K562 (cell line): ENCODE measurements around the gene SIRPA. TPM values are rescaled to one million over a fixed set of nuclear protein-coding genes. Genes with fewer than 3 reads are reported as not detected.

ENCODE experiments used
- ATAC-seq: fragments of 200-7000 bp; cut with Tn5 transposase; 3 replicates; pipeline ENCODE4 v1.9.1; 2020; ENCODE audit warnings: moderate library complexity
- BruUV-seq: library from RNA; stranded (reverse); fragments of 400-500 nt; replicated peaks from 2 replicates; lab custom pipeline; 2021; lab: Mats Ljungman, UMichigan
- CTCF ChIA-PET: fragments of 300-600 bp; formaldehyde crosslinking; extraction: SDS; loops from one replicate; lab custom pipeline; 2021; ENCODE audit warnings: low intra/inter-chr PET ratio; lab: Yijun Ruan, JAX
- POLR2A ChIA-PET: fragments of 300-600, 350-650 bp; sonication (Branson Sonifier 250); formaldehyde crosslinking; extraction: SDS; loops from one replicate; lab custom pipeline; 2021; ENCODE audit warnings: antibody characterized with exemption, inconsistent platforms; lab: Yijun Ruan, JAX
- DNase-seq, 4 experiments: peaks; one replicate each; pipeline versions ENCODE4 v3.0.0 to v3.0.0-alpha.2; 2011 to 2018; ENCODE audit warnings: low spot score in 3 of 4, mixed read lengths in 3 of 4; ENCODE audit errors: extremely low read depth in 1 of 4
- FAIRE-seq: peaks from 2 replicates; lab custom pipeline; 2011; peaks lifted over from hg19 to GRCh38; lab: Jason Lieb, UNC
- H2AFZ ChIP-seq: 2 replicates; pipeline ENCODE4 v1.6.0; 2011; ENCODE audit warnings: low read depth, low read length, control low read depth, inconsistent platforms
- H3K27ac ChIP-seq: fragments of 200-600 bp; 3 replicates; pipeline ENCODE4 v1.8.0; 2011; ENCODE audit warnings: low read depth, mild to moderate bottlenecking, control low read depth, inconsistent platforms, low read length, moderate library complexity, mixed read lengths; ENCODE audit errors: extremely low read depth
- H3K27me3 ChIP-seq, 2 experiments: fragments of 300-600 bp in 1 of 2; 2 replicates in 1 of 2; 3 replicates in 1 of 2; pipeline versions ENCODE4 v1.6.0 to v1.8.0; 2011; ENCODE audit warnings: inconsistent platforms in 2 of 2, low read length in 2 of 2, mild to moderate bottlenecking in 1 of 2, mixed read lengths in 1 of 2, moderate library complexity in 1 of 2; ENCODE audit not compliant: control insufficient read depth in 2 of 2, insufficient read depth in 2 of 2
- H3K36me3 ChIP-seq: fragments of 300-600 bp; 3 replicates; pipeline ENCODE4 v1.8.0; 2011; ENCODE audit warnings: mild to moderate bottlenecking, low read length, inconsistent platforms; ENCODE audit not compliant: control insufficient read depth, insufficient read depth
- H3K4me1 ChIP-seq, 2 experiments: fragments of 200-600 bp in 1 of 2; replicated peaks in 1 of 2; 2 replicates in 1 of 2; 3 replicates in 1 of 2; pipeline versions ENCODE4 v1.5.1 to v1.8.0; 2011; ENCODE audit warnings: inconsistent platforms in 2 of 2, low read length in 2 of 2, mild to moderate bottlenecking in 1 of 2, mixed read lengths in 1 of 2, moderate library complexity in 1 of 2; ENCODE audit not compliant: control insufficient read depth in 2 of 2, insufficient read depth in 2 of 2
- H3K4me2 ChIP-seq: 2 replicates; pipeline ENCODE4 v1.6.1; 2011; ENCODE audit warnings: low read length, control low read depth, inconsistent platforms, mixed read lengths; ENCODE audit not compliant: insufficient read depth
- H3K4me3 ChIP-seq: fragments of 200-600 bp; sonication (generic), shearing (Covaris generic); 2 replicates; pipeline ENCODE4 v1.5.1; 2016; ENCODE audit warnings: control low read depth, inconsistent platforms
- H3K79me2 ChIP-seq: fragments of 200-600 bp; 3 replicates; pipeline ENCODE4 v1.8.0; 2011; ENCODE audit warnings: low read length, inconsistent platforms; ENCODE audit not compliant: control insufficient read depth, insufficient read depth
- H3K9ac ChIP-seq, 2 experiments: 2 replicates each; pipeline versions ENCODE4 v1.6.0 to v1.6.1; 2011; ENCODE audit warnings: low read depth in 2 of 2, low read length in 2 of 2, control low read depth in 1 of 2, inconsistent platforms in 1 of 2, mild to moderate bottlenecking in 1 of 2, mixed read lengths in 1 of 2; ENCODE audit not compliant: insufficient read depth in 1 of 2
- H3K9me1 ChIP-seq: one replicate; pipeline ENCODE4 v1.6.0; 2011; ENCODE audit warnings: inconsistent platforms, mild to moderate bottlenecking, low read length, moderate library complexity; ENCODE audit not compliant: control insufficient read depth, insufficient read depth
- H3K9me3 ChIP-seq: replicated peaks from 2 replicates; pipeline ENCODE4 v1.5.1; 2011; ENCODE audit warnings: low read depth, low read length, inconsistent platforms; ENCODE audit not compliant: control insufficient read depth, insufficient read depth
- H4K20me1 ChIP-seq: replicated peaks from 2 replicates; pipeline ENCODE4 v1.6.1; 2011; ENCODE audit warnings: low read length, inconsistent platforms, mixed read lengths; ENCODE audit not compliant: control insufficient read depth, insufficient read depth
- CBX3 ChIP-seq, 2 experiments: IDR thresholded peaks; 1 replicate in 1 of 2; 2 replicates in 1 of 2; pipeline ENCODE4 v1.6.1; 2012; ENCODE audit warnings: inconsistent platforms in 2 of 2, low read length in 2 of 2, borderline replicate concordance in 1 of 2, control low read depth in 1 of 2
- CCAR2 ChIP-seq: fragments of 200-400 bp; formaldehyde crosslinking; IDR thresholded peaks from 2 replicates; pipeline ENCODE4 v1.6.1; 2017; ENCODE audit warnings: mild to moderate bottlenecking, low read depth, low read length
- HMGXB4 ChIP-seq: sonication (generic); formaldehyde crosslinking; IDR thresholded peaks from 2 replicates; pipeline ENCODE4 v1.8.1; 2023; ENCODE audit warnings: mild to moderate bottlenecking, missing genetic modification reagents
- MXI1 ChIP-seq: IDR thresholded peaks from 2 replicates; pipeline ENCODE4 v1.6.1; 2011; ENCODE audit warnings: low read depth, mild to moderate bottlenecking, improper control_type of control experiment, low read length
- NUFIP1 ChIP-seq: fragments of 450-650 bp; IDR thresholded peaks from 2 replicates; pipeline ENCODE4 v1.6.1; 2018; ENCODE audit not compliant: partially characterized antibody
- POU5F1 ChIP-seq: fragments of 150-350 bp; IDR thresholded peaks from 2 replicates; pipeline ENCODE4 v1.6.1; 2014; ENCODE audit warnings: borderline replicate concordance, low read length, low read depth, mild to moderate bottlenecking; ENCODE audit not compliant: partially characterized antibody
- RB1 ChIP-seq: fragments of 450-650 bp; IDR thresholded peaks from 2 replicates; pipeline ENCODE4 v1.6.1; 2017; ENCODE audit warnings: low read depth, mild to moderate bottlenecking
- RNF2 ChIP-seq: sonication (generic); IDR thresholded peaks from 2 replicates; pipeline ENCODE4 v1.6.1; 2016
- TEAD4 ChIP-seq, 2 experiments: sonication (generic) in 1 of 2; formaldehyde crosslinking in 1 of 2; IDR thresholded peaks; 2 replicates each; pipeline versions ENCODE4 v1.6.1 to v1.8.0; 2012 to 2022; ENCODE audit warnings: borderline replicate concordance in 1 of 2, inconsistent platforms in 1 of 2, low read length in 1 of 2, mild to moderate bottlenecking in 1 of 2, missing genetic modification reagents in 1 of 2
- USF2 ChIP-seq: sonication (generic); formaldehyde crosslinking; IDR thresholded peaks from 2 replicates; pipeline ENCODE4 v1.5.0; 2020; ENCODE audit warnings: missing genetic modification reagents
- ZNF143 ChIP-seq: sonication (generic); formaldehyde crosslinking; IDR thresholded peaks from 2 replicates; pipeline ENCODE4 v1.9.0; 2022; ENCODE audit warnings: mild to moderate bottlenecking, missing genetic modification reagents
- ZNF239 ChIP-seq: fragments of 250-450 bp; sonication (Bioruptor Pico); IDR thresholded peaks from 2 replicates; pipeline ENCODE4 v1.4.0; 2020; ENCODE audit warnings: mild to moderate bottlenecking
- ZNF583 ChIP-seq: fragments of 250-450 bp; sonication (Bioruptor Pico); IDR thresholded peaks from 2 replicates; pipeline ENCODE4 v1.4.0; 2020
- ZNF589 ChIP-seq: fragments of 200-800 bp; sonication (Bioruptor generic); IDR thresholded peaks from 2 replicates; pipeline ENCODE4 v1.6.1; 2016; ENCODE audit warnings: low read depth, missing genetic modification characterization, missing compliant biosample characterization
- ZNF830 ChIP-seq: fragments of 250-450 bp; sonication (Bioruptor Pico); IDR thresholded peaks from 2 replicates; pipeline ENCODE4 v1.5.0; 2021; ENCODE audit warnings: mild to moderate bottlenecking
- WGBS: fragments of 100-300 bp; shearing (Covaris generic); methylation state at CpG from one replicate; pipeline ENCODE4 v1.1.6; 2016; ENCODE audit warnings: low coverage, mixed read lengths; ENCODE audit not compliant: insufficient coverage; ENCODE audit errors: missing lambda C conversion rate; 5-methylcytosine and 5-hydroxymethylcytosine counted together
- in situ Hi-C: fragments of 300-500 bp; cut with MboI; formaldehyde crosslinking; loops from 4 replicates; pipeline ENCODE4 v1.15.0; 2018; ENCODE audit warnings: inconsistent platforms, mixed read lengths
- intact Hi-C: fragments of 100-400 bp; cut with micrococcal nuclease; formaldehyde crosslinking; loops from 2 replicates; pipeline ENCODE4 v1.14.2; 2022
- polyA plus RNA-seq, 8 experiments: library from polyadenylated mRNA; depleted of rRNA in 4 of 8; stranded (reverse) in 5 of 8; unstranded in 3 of 8; fragments of >200 nt; fragmentation: Nextera tagmentation in 2 of 8; fragmentation: Illumina TruSeq in 1 of 8; extraction: Ambion mirVana in 2 of 8; extraction: Trizol in 1 of 8; gene quantifications; 2 replicates each; pipeline versions ENCODE4 v1.2.1 to v1.2.3, GENCODE V29; 2011 to 2014; ENCODE audit warnings: inconsistent platforms in 1 of 8, missing spikeins in 1 of 8
- total RNA-seq, 7 experiments: library from RNA; depleted of rRNA in 6 of 7; stranded (reverse); fragments of >200 nt in 6 of 7; fragmentation: Illumina TruSeq in 2 of 7; extraction: Trizol in 2 of 7; gene quantifications; 2 replicates each; pipeline versions ENCODE4 v1.2.1 to v1.2.3, GENCODE V29; 2011 to 2021; ENCODE audit warnings: low replicate concordance in 1 of 7
- TF ChIP-seq, protein P1 (sequence below): sonication (generic); formaldehyde crosslinking; IDR thresholded peaks from 2 replicates; pipeline ENCODE4 v1.8.0; 2022; ENCODE audit warnings: missing genetic modification reagents, mild to moderate bottlenecking, moderate library complexity, borderline replicate concordance

Gene SIRPA
- total and polyA plus RNA-seq, 9 of the 15 experiments (the other 6 are each of a cell fraction or from before 2014, with no cell fraction given), result 0.01 to 0.40 (median 0.11) TPM; not detected in 2

GRCh38 chr20:1942486-1943274 is 47.5 kb downstream of the SIRPA start:
- BruUV-seq, result no TSS peak
- FAIRE-seq, result no peak
- no peak overlapping the region for H3K9ac ChIP-seq
- in situ Hi-C loops, result no loop called here
- no peak for ATAC-seq
- H4K20me1 ChIP-seq, result no peaks in the 10 kb centered on the region; the same call in 1 of the 2 replicates
- no peak overlapping the region for H3K27ac ChIP-seq
- ChIA-PET POLR2A (no interaction called here), CTCF (no interaction called here)
- no peak for DNase-seq
- no peaks in the 10 kb centered on the region for H3K9me1 ChIP-seq
- peaks cover 2 to 46% of the 10 kb centered on the region in 2 experiments; a peak in 3 of 5 replicates for H3K27me3 ChIP-seq
- no peaks in the 10 kb centered on the region for H3K36me3 ChIP-seq
- no peaks in the 10 kb centered on the region for H3K4me1 ChIP-seq
- no peaks in the 10 kb centered on the region for H3K9me3 ChIP-seq
- no peak overlapping the region for H3K4me2 ChIP-seq
- H2AFZ ChIP-seq, result no peak overlapping the region
- H3K79me2 ChIP-seq, result no peaks in the 10 kb centered on the region
- no peak for TF ChIP-seq POU5F1
- no peak for TF ChIP-seq MXI1
- TF ChIP-seq ZNF239 (CRISPR knock-in tag), result no peak
- TF ChIP-seq RB1, result no peak
- TF ChIP-seq TEAD4 (IDR thresholded peaks at IDR 0.05; ENCODE audit: low read length), result no peak
- no peak for TF ChIP-seq TEAD4 (CRISPR knock-in tag; IDR thresholded peaks at IDR 0.05; ENCODE audit: borderline replicate concordance)
- TF ChIP-seq NUFIP1, result no peak
- no peak for TF ChIP-seq ZNF583 (CRISPR knock-in tag)
- no peak for TF ChIP-seq USF2 (CRISPR knock-in tag)
- TF ChIP-seq HMGXB4 (CRISPR knock-in tag), result no peak
- no peak for TF ChIP-seq CCAR2
- TF ChIP-seq ZNF830, result no peak
- TF ChIP-seq ZNF589, result no peak
- no peak for TF ChIP-seq RNF2
- TF ChIP-seq ZNF143 (CRISPR knock-in tag), result no peak
- TF ChIP-seq, protein P1, sequence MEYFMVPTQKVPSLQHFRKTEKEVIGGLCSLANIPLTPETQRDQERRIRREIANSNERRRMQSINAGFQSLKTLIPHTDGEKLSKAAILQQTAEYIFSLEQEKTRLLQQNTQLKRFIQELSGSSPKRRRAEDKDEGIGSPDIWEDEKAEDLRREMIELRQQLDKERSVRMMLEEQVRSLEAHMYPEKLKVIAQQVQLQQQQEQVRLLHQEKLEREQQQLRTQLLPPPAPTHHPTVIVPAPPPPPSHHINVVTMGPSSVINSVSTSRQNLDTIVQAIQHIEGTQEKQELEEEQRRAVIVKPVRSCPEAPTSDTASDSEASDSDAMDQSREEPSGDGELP (CRISPR knock-in tag), result no peak
- no peak for TF ChIP-seq CBX3 (IDR thresholded peaks at IDR 0.05; ENCODE audit: borderline replicate concordance in 1 of 2, low read length in 2 of 2)
- TF ChIP-seq, all 486 proteins: peak for 0
- intact Hi-C loops, result no loop called here
- H3K4me3 ChIP-seq, result no peak overlapping the region
- WGBS, result 1% methylated on average over 11 of the region's 13 CpGs
